D721Med (cell line): ENCODE results near the gene SPACA6.

ENCODE experiments used
- DNase-seq: peaks from one replicate; pipeline ENCODE4 v3.0.0; 2011; ENCODE audit warnings: low spot score; ENCODE audit not compliant: insufficient read length
- FAIRE-seq: peaks from 2 replicates; lab custom pipeline; 2011; peaks lifted over from hg19 to GRCh38; lab: Jason Lieb, UNC
- CTCF ChIP-seq: IDR thresholded peaks from 2 replicates; pipeline ENCODE4 v1.5.1; 2012; ENCODE audit warnings: mild to moderate bottlenecking, control low read depth; ENCODE audit not compliant: insufficient read depth; ENCODE audit errors: missing control alignments

Gene SPACA6

GRCh38 chr19:51676566-51677083 is 16.5 kb upstream of the SPACA6 start:
- FAIRE-seq (no peak), DNase-seq (no peak)
- no peak for TF ChIP-seq CTCF

- TF ChIP-seq CTCF, result no peak
- DNase-seq (no peak), FAIRE-seq (no peak)
These were observed 12.7 kb upstream of the SPACA6 start for GRCh38 chr19:51680474-51680873.

- TF ChIP-seq CTCF, result no peak
- DNase-seq (no peak), FAIRE-seq (no peak)
These were observed 11.7 kb upstream of the SPACA6 start for GRCh38 chr19:51681286-51681941.

GRCh38 chr19:51686171-51686570 is 7.0 kb upstream of the SPACA6 start:
- no peak for TF ChIP-seq CTCF
- FAIRE-seq (no peak), DNase-seq (no peak)

- no peak for DNase-seq
- no peak for TF ChIP-seq CTCF
- FAIRE-seq, result no peak
These were observed 5.1 kb upstream of the SPACA6 start for GRCh38 chr19:51687791-51688670.

GRCh38 chr19:51688671-51689571 is 4.2 kb upstream of the SPACA6 start:
- TF ChIP-seq CTCF, result no peak
- DNase-seq (no peak), FAIRE-seq (no peak)
